HG02623 (cell line): Measurements from ENCODE around the gene BAIAP2.

Experiments
- ATAC-seq: cut with Tn5 transposase; IDR thresholded peaks from one replicate; pipeline ENCODE4 v1.9.1; 2021; ENCODE audit warnings: moderate library complexity; ENCODE audit not compliant: unreplicated experiment

Gene BAIAP2

DNA sequence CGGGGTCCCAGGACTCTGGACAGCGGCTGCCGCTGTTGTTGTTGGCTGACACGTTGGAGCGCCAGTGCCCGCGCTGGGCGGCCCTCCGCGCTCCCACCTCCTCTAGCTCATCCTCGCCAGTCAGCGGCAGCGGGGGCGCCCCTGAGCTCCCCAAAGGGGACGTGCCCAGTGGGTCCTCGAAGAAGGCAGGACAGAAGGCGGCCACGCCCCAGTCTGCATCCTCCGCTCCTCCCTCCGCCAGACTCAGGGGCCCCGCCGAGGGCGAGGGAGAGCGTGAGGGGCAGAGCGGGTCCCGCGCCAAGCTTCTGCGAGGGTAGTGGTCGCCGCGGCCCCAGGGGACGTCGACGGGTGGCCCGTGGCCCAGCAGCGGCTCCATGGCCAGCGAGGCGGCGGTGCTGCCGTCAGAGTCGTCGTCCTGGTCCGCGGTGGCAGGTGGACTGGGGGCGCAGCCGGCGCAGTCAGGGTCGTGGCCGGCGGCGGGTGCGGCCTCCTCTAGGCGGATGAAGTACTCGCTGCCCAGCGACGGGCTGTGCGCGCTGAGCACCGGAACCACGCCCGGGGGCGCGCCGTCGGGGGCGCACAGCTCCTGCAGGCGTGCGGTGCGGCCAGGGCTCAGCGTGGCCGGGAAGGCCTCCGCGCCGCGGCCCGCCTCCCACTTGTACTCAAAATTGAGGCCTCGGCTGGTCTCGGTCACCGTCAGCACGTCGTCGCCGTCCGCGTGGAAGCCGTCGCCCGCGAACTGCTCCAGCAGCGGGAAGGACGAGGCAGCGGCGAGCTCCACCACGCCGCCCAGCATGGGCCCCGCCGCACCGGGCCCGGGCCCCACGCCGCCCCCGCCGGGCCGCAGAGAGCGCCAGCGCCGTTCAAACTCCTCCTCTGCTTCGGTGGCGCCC is 87.1 kb downstream of the BAIAP2 start:
- ATAC-seq = no peak

DNA sequence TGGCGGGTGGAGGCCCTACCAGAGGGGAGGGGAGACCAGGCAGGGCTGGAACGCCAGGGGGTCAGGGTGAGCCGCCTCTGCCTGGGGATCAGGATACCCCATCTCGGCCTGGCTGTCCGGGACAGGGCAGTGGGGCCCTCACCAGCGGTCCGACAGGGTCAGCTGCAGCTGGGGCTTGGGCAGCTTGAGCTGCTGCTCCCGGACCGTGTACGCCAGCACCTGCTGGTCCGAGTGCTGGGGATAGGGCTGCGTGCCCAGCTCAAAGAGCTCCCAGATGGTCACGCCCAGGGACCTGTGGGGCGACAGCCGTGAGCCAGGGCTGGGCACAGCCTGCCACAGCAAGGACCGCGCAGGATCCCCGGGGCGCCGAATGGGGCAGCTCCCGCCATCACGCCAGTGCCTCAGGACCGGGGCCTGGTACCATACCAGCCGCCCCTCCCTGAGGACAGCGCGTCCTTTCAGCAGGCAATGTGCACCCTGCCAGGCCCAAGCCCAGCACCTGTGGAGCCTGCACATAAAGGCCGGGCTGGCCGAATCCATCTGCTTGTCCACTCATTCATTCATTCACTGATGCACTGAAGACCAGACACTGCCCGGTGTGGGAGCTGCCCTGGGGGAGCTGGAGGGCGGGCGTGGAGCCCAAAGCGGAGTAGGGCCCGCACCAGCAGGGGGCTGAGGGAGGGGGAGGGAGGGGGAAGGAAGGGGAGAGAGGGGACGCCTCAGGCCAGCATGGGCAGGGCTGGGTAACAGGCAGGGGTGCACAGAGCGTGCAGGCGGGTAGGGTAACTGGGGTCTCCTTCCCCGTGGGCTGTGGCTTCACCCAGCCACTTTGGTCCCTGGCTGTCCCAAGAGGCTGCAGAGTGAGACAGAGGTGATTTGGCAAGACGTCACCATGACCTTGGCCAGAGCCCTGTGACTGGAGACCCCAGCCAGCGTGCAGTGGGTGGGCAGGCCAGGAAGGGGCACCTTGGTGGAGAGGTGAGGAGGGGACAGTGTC is 88.4 kb downstream of the BAIAP2 start:
- no peak for ATAC-seq

DNA sequence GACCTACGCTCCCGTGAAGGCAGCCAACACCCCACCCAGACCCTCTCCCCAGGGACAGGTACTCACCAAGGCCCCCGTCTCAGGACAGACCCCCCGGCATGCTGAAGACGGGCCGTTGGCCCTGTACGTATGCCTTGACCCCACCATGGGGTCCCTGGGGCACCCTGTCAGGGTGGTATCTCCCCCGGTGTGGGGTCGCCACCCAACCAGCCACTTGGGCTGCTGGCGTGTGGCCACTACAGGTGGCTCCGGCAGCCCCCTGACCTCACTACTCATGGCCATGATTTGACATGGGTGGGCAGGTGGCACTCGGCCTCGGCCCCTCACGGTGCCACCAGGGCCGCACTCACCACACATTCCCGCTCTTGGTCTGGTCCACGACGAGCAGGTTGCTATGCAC is 89.4 kb downstream of the BAIAP2 start:
- no peak for ATAC-seq

- ATAC-seq = no peak
These were observed 90.7 kb downstream of the BAIAP2 start for GRCh38 chr17:81125573-81126081.

DNA sequence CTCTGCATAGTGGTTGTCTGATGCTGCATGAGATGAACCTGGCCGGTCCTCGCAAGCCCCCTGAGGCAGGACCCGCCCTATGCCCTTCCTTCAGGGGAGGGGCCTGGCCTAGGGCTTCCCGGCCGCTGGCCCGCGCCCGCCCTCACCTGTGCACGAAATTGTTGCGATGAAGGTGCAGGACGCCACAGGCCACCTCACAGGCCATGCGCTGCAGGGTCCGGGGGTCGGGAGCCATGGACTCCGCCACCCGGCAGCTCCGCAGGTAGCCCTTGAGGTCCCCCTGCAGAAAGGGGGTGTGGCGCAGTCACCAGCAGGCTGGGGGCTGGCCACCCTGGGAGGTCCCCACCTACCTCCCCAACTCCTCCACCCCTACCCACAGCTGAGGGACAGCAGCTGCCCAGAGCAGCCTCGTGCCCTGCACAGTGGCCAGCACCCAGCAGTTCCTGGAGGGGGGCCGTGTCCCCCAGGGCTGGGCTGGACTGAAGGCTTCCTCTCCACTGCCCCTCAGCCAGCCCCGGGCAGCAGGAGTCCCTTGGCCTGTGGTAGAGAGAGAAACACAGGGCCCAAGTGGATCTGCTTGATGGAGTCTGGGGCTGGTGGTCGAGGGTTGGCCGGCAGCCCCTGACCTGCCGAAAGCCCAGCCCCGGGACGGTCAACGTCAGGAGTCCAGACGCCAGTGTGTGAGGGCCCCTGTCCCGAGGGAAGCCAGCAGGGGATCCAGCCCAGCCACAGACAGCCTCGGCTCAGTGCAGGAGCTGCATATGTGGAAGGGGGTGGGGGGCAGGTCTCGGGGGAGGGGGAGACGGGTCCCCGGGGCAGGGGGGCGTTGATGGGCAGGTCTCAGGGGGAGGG is 91.6 kb downstream of the BAIAP2 start:
- no peak for ATAC-seq

DNA sequence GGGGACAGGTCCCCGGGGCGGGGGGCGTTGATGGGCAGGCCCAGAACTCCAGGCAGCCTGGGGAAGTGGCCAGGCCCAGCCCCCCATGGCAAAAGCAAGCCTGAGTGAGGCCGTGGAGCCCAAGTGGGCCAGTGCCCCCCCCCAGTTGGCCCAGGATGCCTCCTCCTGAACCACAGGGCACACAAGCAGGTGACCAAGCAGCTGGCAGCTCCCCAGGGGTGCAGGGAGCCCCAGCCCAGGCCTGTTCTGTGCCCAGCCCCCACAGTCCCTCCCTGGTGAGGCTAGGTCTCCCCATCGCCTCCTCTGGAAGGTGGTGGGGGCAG is 92.1 kb downstream of the BAIAP2 start:
- no peak for ATAC-seq

GRCh38 chr17:81127526-81128177 is 92.7 kb downstream of the BAIAP2 start:
- ATAC-seq = no peak

DNA sequence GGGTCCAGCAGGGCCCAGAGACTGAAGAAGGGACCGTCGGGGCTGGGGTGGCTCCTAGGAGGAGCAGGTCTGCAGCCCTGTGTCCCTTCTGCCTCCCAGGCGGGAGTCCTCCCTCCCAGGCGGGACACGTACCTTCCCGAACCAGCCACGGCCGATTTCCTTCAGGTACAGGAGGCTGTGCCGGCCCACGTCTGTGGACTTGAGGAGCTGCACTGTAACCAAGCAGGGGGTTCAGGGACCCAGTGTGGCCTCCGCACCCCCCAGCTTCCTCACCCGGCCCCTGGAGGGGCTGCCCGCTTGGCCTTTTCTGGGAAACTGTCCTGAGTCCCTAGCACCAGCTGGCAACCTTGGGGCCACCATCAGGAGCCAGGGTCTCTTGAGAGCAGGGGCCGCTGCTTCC is 93.4 kb downstream of the BAIAP2 start:
- ATAC-seq = no peak

- ATAC-seq = no peak
These were observed 93.8 kb downstream of the BAIAP2 start for GRCh38 chr17:81128774-81129173.

DNA sequence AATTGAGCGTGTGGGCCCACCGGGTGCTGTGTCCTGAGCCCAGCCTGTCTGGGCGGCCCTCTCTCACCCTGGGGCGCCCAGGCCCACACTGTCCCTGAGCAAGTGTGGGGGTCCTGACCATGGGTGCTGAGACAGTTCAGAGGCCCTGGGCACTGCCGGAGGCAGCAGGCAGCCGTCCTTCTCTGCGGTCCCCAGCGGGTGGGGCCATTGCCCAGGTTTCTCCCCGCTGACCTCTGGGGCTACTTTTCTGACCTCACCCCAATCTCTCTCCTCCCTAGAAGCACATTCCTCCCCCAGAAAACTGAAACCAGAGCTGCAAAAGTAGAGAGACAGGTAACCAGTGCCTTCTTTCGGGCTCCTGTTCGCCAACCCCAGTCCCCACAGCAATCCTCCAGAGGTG is 94.3 kb downstream of the BAIAP2 start:
- no peak for ATAC-seq

GRCh38 chr17:81129711-81130367 is 94.9 kb downstream of the BAIAP2 start:
- ATAC-seq = no peak

DNA sequence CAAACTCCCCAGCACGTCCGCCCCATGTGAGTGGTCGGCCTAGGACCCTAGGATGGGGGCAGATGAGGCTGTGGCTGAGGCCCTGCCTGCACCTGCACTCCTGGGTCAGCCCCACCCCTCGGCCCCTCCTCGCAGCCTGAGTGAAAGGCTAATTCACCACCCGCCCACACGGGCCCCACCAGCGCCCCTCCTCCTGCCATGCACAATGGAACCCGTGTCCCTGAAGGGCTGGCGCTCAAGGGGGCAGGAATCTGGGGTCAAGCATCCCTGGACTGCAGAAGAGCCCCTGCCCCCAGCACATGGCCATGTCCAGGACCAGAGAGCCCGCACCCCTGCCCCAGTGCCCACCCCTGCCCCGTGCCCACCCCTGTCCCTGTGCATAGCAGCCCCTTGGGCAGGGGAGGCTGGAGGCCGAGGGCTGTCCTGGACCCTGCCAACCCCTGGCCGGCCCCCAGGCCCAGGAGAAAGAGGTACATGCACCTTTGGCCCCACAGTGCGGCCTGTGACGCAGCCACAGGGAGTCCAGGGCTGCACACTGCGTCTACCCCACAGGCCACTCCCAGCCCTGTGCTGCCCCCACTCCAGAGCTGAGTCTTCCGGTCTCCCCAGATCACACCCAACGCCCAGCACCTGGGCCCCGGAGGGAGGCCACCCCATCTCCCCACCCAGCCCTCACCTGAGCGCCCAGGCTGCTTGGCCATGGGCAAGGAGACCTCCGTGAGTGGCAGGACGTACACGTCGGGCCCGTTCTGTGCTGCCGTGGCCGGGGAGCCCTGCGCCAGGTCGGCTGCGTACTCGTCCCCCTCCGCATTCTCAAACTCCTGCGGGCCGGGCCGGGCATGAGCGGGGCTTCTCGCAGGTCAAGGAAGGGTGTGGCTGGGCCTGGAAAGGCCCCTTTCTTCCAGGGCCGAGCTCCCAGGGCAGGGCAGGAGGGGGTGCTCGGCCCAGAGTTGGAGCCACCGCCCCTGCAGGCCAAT is 95.7 kb downstream of the BAIAP2 start:
- ATAC-seq = no peak

GRCh38 chr17:81131486-81132196 is 96.7 kb downstream of the BAIAP2 start:
- ATAC-seq = no peak

- no peak for ATAC-seq
These were observed 97.2 kb downstream of the BAIAP2 start for GRCh38 chr17:81132197-81132540.

DNA sequence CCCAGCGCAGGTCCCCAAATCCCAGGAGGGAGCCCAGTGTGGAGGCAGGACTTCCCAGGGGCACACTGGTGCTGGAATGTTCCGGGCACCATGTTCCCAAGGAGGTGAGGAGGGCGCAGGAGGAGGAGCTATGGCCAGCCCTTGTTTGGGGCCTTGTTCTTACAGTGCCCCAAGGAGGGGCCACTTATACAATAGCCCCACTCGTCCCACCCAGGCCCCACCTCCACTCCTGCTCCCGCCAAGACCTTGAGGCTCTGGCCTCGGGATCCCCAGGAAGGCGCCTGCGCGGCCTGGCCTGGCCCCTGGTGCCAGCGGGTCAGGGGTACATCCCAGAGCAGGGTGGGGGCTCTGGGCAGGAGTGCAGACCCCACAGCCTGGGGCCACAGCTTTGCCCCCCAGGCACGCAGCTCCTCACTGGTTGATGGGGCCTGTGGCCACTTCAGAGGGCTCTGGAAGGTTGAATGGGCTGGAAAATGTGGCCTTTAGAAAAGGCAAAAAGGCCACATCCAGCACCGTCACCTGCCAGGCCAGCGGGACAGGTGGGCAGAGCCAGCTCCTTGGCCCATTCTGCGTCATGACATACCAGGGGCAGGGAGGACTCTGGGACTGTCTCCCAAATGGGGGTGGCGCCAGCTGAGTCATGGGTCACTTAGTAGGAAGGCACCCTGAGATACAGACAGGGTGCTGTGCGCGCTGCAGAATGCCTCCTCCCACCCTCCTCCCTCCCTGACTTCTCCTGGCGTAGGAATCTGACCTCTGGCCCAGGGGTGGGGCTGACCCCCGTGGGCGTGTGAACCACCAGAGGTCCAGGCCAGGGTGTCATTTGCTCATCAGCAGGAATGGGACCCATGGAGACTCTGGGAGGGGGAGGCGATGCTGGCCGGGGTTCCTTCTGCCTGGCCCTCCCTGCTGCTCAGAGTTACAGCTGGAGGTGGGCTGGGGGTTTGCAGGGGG is 98.1 kb downstream of the BAIAP2 start:
- no peak for ATAC-seq

DNA sequence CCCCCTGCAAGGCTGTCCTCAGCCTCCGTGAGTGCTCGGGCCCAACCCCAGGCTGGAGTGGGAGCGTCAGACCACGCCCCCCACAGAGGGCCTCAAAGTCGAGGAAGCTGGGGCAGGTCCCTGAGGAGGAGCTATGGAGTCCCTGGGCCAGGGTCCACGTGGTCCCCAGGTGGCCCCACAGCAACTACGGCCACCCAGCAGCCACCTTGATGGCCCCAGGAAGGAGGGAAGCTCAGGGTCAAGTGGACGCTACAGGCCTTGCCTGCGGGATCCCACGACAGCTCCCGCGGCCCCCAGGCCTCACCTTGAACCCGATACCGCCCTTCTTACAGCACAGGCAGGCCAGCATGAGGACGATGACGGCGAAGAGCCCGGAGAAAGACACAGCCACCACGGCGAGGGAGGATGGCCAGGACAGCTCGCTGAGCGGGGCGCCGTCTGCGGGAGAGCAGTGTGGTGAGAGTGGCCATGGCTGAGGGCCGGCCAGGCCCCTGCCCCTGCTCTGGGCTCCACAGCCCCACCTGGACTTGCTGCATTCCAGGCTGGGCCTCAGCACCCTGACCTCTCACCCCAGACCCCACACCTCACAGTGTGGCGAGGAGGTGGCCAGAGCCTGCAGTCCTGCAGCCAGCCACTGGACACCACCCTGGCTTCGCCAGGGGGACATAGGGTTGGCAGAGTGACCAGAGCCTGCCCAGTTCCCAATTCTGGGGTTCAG is 99.3 kb downstream of the BAIAP2 start:
- ATAC-seq = no peak
